H9 (cell line): Measurements from ENCODE around the gene RAI14. TPM values are rescaled to one million over a fixed set of nuclear protein-coding genes. Genes with fewer than 3 reads are reported as not detected.

Experiments
- DNase-seq: peaks from one replicate; pipeline ENCODE4 v3.0.0-alpha.2; 2017
- H2AFZ ChIP-seq: one replicate; pipeline ENCODE4 v1.6.1; 2013; ENCODE audit warnings: mild to moderate bottlenecking, low read length, control low read depth, moderate library complexity
- H2AK5ac ChIP-seq: 2 replicates; pipeline ENCODE4 v1.6.1; 2013; ENCODE audit warnings: low read length, control low read depth, mixed read lengths; ENCODE audit not compliant: insufficient read length
- H2BK120ac ChIP-seq: one replicate; pipeline ENCODE4 v1.6.1; 2013; ENCODE audit warnings: low read depth, mild to moderate bottlenecking, low read length, control low read depth, inconsistent platforms; ENCODE audit not compliant: poor library complexity, severe bottlenecking
- H2BK12ac ChIP-seq: 2 replicates; pipeline ENCODE4 v1.6.1; 2013; ENCODE audit warnings: low read length, control low read depth, mixed read lengths, low read depth; ENCODE audit not compliant: insufficient read length
- H2BK15ac ChIP-seq: 2 replicates; pipeline ENCODE4 v1.6.1; 2013; ENCODE audit warnings: low read depth, low read length, control low read depth
- H2BK20ac ChIP-seq: one replicate; pipeline ENCODE4 v1.6.1; 2013; ENCODE audit warnings: low read depth, mild to moderate bottlenecking, low read length, control low read depth, inconsistent platforms; ENCODE audit not compliant: poor library complexity, severe bottlenecking
- H2BK5ac ChIP-seq: 2 replicates; pipeline ENCODE4 v1.6.1; 2013; ENCODE audit warnings: low read length, control low read depth, mixed read lengths; ENCODE audit not compliant: insufficient read length
- H3K14ac ChIP-seq: 2 replicates; pipeline ENCODE4 v1.6.1; 2013; ENCODE audit warnings: low read length, control low read depth; ENCODE audit not compliant: insufficient read depth
- H3K18ac ChIP-seq: 2 replicates; pipeline ENCODE4 v1.6.1; 2013; ENCODE audit warnings: low read depth, mild to moderate bottlenecking, mixed read lengths, low read length, control low read depth; ENCODE audit not compliant: insufficient read length
- H3K23ac ChIP-seq: 2 replicates; pipeline ENCODE4 v1.6.1; 2013; ENCODE audit warnings: low read length, control low read depth, mixed read lengths, low read depth; ENCODE audit not compliant: insufficient read length
- H3K23me2 ChIP-seq: 2 replicates; pipeline ENCODE4 v1.6.1; 2013; ENCODE audit warnings: low read depth, mild to moderate bottlenecking, mixed read lengths, low read length, control low read depth; ENCODE audit not compliant: insufficient read length, poor library complexity, severe bottlenecking
- H3K27ac ChIP-seq: 2 replicates; pipeline ENCODE4 v1.5.1; 2013; ENCODE audit warnings: low read length, control low read depth, mixed read lengths, low read depth; ENCODE audit not compliant: insufficient read length
- H3K27me3 ChIP-seq: 2 replicates; pipeline ENCODE4 v1.6.1; 2013; ENCODE audit warnings: low read length, control low read depth, inconsistent platforms; ENCODE audit not compliant: insufficient read depth
- H3K4ac ChIP-seq: 2 replicates; pipeline ENCODE4 v1.6.1; 2013; ENCODE audit warnings: low read depth, mild to moderate bottlenecking, control low read depth, inconsistent platforms, low read length, moderate library complexity
- H3K4me1 ChIP-seq: 2 replicates; pipeline ENCODE4 v1.6.1; 2013; ENCODE audit warnings: low read length, control low read depth, inconsistent platforms; ENCODE audit not compliant: insufficient read depth
- H3K4me2 ChIP-seq: 2 replicates; pipeline ENCODE4 v1.6.1; 2013; ENCODE audit warnings: low read length, control low read depth, mixed read lengths; ENCODE audit not compliant: insufficient read length, insufficient read depth
- H3K56ac ChIP-seq: 2 replicates; pipeline ENCODE4 v1.6.1; 2013; ENCODE audit warnings: low read depth, mild to moderate bottlenecking, mixed read lengths, low read length, control low read depth; ENCODE audit not compliant: insufficient read length
- H3K79me1 ChIP-seq: 2 replicates; pipeline ENCODE4 v1.6.1; 2013; ENCODE audit warnings: low read depth, mild to moderate bottlenecking, moderate library complexity, low read length, control low read depth, inconsistent platforms; ENCODE audit not compliant: insufficient read depth, poor library complexity, severe bottlenecking
- H3K79me2 ChIP-seq: 2 replicates; pipeline ENCODE4 v1.6.1; 2013; ENCODE audit warnings: low read length, control low read depth, inconsistent platforms; ENCODE audit not compliant: insufficient read depth
- H3K9ac ChIP-seq: 2 replicates; pipeline ENCODE4 v1.6.1; 2013; ENCODE audit warnings: low read length, control low read depth, mixed read lengths; ENCODE audit not compliant: insufficient read length; ENCODE audit errors: extremely low read depth
- H3K9me3 ChIP-seq: one replicate; pipeline ENCODE4 v1.6.1; 2013; ENCODE audit warnings: low read depth, low read length, inconsistent platforms; ENCODE audit not compliant: control insufficient read depth
- H3T11ph ChIP-seq: one replicate; pipeline ENCODE4 v1.6.1; 2013; ENCODE audit warnings: mild to moderate bottlenecking, low read length, control low read depth, inconsistent platforms
- H4K20me1 ChIP-seq: one replicate; pipeline ENCODE4 v1.6.1; 2013; ENCODE audit not compliant: control insufficient read depth, insufficient read length, insufficient read depth
- H4K5ac ChIP-seq: 2 replicates; pipeline ENCODE4 v1.6.1; 2013; ENCODE audit warnings: low read depth, mild to moderate bottlenecking, mixed read lengths, low read length, control low read depth; ENCODE audit not compliant: insufficient read length
- H4K8ac ChIP-seq: replicated peaks from 2 replicates; pipeline ENCODE4 v1.6.1; 2013; ENCODE audit warnings: low read length, control low read depth, mixed read lengths, low read depth; ENCODE audit not compliant: insufficient read length
- H4K91ac ChIP-seq: 2 replicates; pipeline ENCODE4 v1.6.1; 2013; ENCODE audit warnings: low read depth, mild to moderate bottlenecking, moderate library complexity, mixed read lengths, low read length, control low read depth; ENCODE audit not compliant: insufficient read length
- H3K27ac Mint-ChIP-seq, 3 experiments: 2 replicates in 2 of 3; 3 replicates in 1 of 3; pipeline ENCODE4 v1.8.0; 2020 to 2021; ENCODE audit warnings: mixed read lengths in 3 of 3, mild to moderate bottlenecking in 1 of 3, moderate library complexity in 1 of 3
- H3K27me3 Mint-ChIP-seq: 2 replicates; pipeline ENCODE4 v1.8.0; 2021; ENCODE audit warnings: low read depth, mild to moderate bottlenecking, moderate library complexity, mixed read lengths
- H3K36me3 Mint-ChIP-seq, 3 experiments: 2 replicates in 2 of 3; 3 replicates in 1 of 3; pipeline ENCODE4 v1.8.0; 2020 to 2021; ENCODE audit warnings: low read depth in 3 of 3, mixed read lengths in 3 of 3; ENCODE audit not compliant: insufficient read depth in 1 of 3
- H3K4me1 Mint-ChIP-seq, 2 experiments: 2 replicates each; pipeline ENCODE4 v1.8.0; 2020; ENCODE audit warnings: mixed read lengths in 2 of 2
- H3K4me3 Mint-ChIP-seq, 2 experiments: 2 replicates in 1 of 2; 3 replicates in 1 of 2; pipeline ENCODE4 v1.8.0; 2020 to 2021; ENCODE audit warnings: mild to moderate bottlenecking in 2 of 2, mixed read lengths in 2 of 2, moderate library complexity in 1 of 2
- H3K9me3 Mint-ChIP-seq, 2 experiments: 2 replicates in 1 of 2; 3 replicates in 1 of 2; pipeline ENCODE4 v1.8.0; 2020; ENCODE audit warnings: mild to moderate bottlenecking in 2 of 2, mixed read lengths in 2 of 2, moderate library complexity in 1 of 2
- WGBS: extraction: QIAGEN DNeasy Blood & Tissue Kit; methylation state at CpG from one replicate; pipeline ENCODE4 v1.1.7; 2013; ENCODE audit warnings: missing lambda C conversion rate, low lambda C conversion rate, mixed read lengths; ENCODE audit not compliant: insufficient read length; ENCODE audit errors: extremely low coverage; 5-methylcytosine and 5-hydroxymethylcytosine counted together
- total RNA-seq: library from RNA; stranded (reverse); gene quantifications from 2 replicates; pipeline ENCODE4 v1.2.1, GENCODE V29; 2021
- TF ChIP-seq, protein P1 (sequence below): fragments of 200-600 bp; sonication (generic); conservative IDR thresholded peaks from 3 replicates; pipeline ENCODE4 v1.8.0; 2021; ENCODE audit warnings: antibody characterized with exemption, mild to moderate bottlenecking

Gene RAI14
- total RNA-seq, 1 experiment from 2014 or later = 127 TPM

DNA sequence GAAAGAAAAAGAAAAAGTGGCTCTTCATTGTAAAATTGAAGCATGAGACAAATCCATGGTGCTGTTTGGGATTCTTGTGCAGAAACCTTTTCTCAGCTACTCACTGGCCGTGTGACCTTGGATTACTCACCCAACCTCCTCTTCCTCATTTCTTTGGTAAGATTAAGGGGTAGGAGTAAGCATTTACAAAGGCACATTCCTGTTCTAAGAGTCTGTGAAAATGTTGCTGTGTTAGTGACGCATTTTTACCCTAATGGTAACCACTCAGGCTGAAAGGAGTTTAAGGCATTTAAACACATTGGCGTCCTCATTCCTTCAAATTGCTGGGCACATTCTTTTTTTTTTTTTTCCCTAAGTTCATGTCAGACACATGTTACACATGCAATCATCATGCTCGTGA is 4.3 kb downstream of the RAI14 start:
- H3K23me2 ChIP-seq = peaks cover 15% of the 10 kb centered on the region
- no peaks in the 10 kb centered on the region for H3K79me1 ChIP-seq
- H2BK20ac ChIP-seq = no peak overlapping the region
- H3K4ac ChIP-seq = no peak overlapping the region
- H4K5ac ChIP-seq = no peak overlapping the region
- H2BK15ac ChIP-seq = no peak overlapping the region
- Mint-ChIP-seq H3K36me3 (peaks cover 9 to 32% (median 19%) of the 10 kb centered on the region in 3 experiments; a peak in 6 of 7 replicates), H3K4me3 (no peak overlapping the region), H3K27ac (peak overlapping the region in 2 of 3 experiments; percentile 27 to 75; a peak in 2 of 7 replicates), H3K9me3 (0 out of 5 replicates have a peak, but pooled peaks cover 0 to 2% of the 10 kb centered on the region in 2 experiments), H3K27me3 (no peaks in the 10 kb centered on the region), H3K4me1 (peaks cover 20 to 34% of the 10 kb centered on the region in 2 experiments)
- H3K4me2 ChIP-seq = no peak overlapping the region
- H2BK12ac ChIP-seq = no peak overlapping the region
- H3T11ph ChIP-seq = no peak overlapping the region
- no peak overlapping the region for H2BK5ac ChIP-seq
- no peaks in the 10 kb centered on the region for H4K20me1 ChIP-seq
- H4K8ac ChIP-seq = no peak overlapping the region
- no peak overlapping the region for H3K27ac ChIP-seq
- no peak overlapping the region for H4K91ac ChIP-seq
- WGBS = no CpG with 5 or more reads among the region's 4 CpGs
- DNase-seq = no peak
- TF ChIP-seq, protein P1, sequence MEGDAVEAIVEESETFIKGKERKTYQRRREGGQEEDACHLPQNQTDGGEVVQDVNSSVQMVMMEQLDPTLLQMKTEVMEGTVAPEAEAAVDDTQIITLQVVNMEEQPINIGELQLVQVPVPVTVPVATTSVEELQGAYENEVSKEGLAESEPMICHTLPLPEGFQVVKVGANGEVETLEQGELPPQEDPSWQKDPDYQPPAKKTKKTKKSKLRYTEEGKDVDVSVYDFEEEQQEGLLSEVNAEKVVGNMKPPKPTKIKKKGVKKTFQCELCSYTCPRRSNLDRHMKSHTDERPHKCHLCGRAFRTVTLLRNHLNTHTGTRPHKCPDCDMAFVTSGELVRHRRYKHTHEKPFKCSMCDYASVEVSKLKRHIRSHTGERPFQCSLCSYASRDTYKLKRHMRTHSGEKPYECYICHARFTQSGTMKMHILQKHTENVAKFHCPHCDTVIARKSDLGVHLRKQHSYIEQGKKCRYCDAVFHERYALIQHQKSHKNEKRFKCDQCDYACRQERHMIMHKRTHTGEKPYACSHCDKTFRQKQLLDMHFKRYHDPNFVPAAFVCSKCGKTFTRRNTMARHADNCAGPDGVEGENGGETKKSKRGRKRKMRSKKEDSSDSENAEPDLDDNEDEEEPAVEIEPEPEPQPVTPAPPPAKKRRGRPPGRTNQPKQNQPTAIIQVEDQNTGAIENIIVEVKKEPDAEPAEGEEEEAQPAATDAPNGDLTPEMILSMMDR = no peak
- H3K23ac ChIP-seq = no peak overlapping the region
- H2BK120ac ChIP-seq = no peak overlapping the region
- no peak overlapping the region for H2AK5ac ChIP-seq
- H3K79me2 ChIP-seq = peaks cover 62% of the 10 kb centered on the region
- H3K9me3 ChIP-seq = no peaks in the 10 kb centered on the region
- no peaks in the 10 kb centered on the region for H3K27me3 ChIP-seq
- H3K4me1 ChIP-seq = 0 out of 2 replicates have a peak, but pooled peaks cover 2% of the 10 kb centered on the region
- H3K18ac ChIP-seq = no peak overlapping the region
- H2AFZ ChIP-seq = no peak overlapping the region
- H3K14ac ChIP-seq = no peak overlapping the region
- no peak overlapping the region for H3K56ac ChIP-seq
- no peak overlapping the region for H3K9ac ChIP-seq
